GM12878 (cell line): ENCODE measurements around the gene MTHFS. TPM values are rescaled to one million over a fixed set of nuclear protein-coding genes. Genes with fewer than 3 reads are reported as not detected.

Experiments used
- ATAC-seq: fragments of 200-7000 bp; cut with Tn5 transposase; 3 replicates; pipeline ENCODE4 v1.9.1; 2020; ENCODE audit warnings: mild to moderate bottlenecking, moderate library complexity
- BruUV-seq: library from RNA; stranded (reverse); fragments of 400-500 nt; replicated peaks from 2 replicates; lab custom pipeline; 2021; lab: Mats Ljungman, UMichigan
- CTCF ChIA-PET: fragments of 300-600 bp; sonication (Branson Sonifier 250); formaldehyde crosslinking; extraction: SDS; loops from one replicate; lab custom pipeline; 2021; ENCODE audit warnings: inconsistent platforms; lab: Yijun Ruan, JAX
- POLR2A ChIA-PET: fragments of 350-600 bp; formaldehyde crosslinking; extraction: SDS; loops from one replicate; lab custom pipeline; 2021; ENCODE audit warnings: inconsistent platforms; lab: Charles Lee
- RAD21 ChIA-PET: fragments of 300-600 bp; sonication (Branson Sonifier 250); formaldehyde crosslinking; loops from one replicate; lab custom pipeline; 2023; ENCODE audit warnings: antibody characterized with exemption; ENCODE audit not compliant: unreplicated experiment; lab: Charles Lee
- SMC1A ChIA-PET: fragments of 300-600 bp; sonication (Branson Sonifier 250); formaldehyde crosslinking; loops from one replicate; lab custom pipeline; 2023; ENCODE audit not compliant: unreplicated experiment, uncharacterized antibody; lab: Charles Lee
- DNase-seq: peaks from one replicate; pipeline ENCODE4 v3.0.0-alpha.2; 2011; ENCODE audit warnings: low read depth, low spot score
- FAIRE-seq: peaks from 3 replicates; lab custom pipeline; 2011; peaks lifted over from hg19 to GRCh38; lab: Jason Lieb, UNC
- H2AFZ ChIP-seq: 2 replicates; pipeline ENCODE4 v1.6.0; 2011; ENCODE audit warnings: low read depth, low read length, control low read depth; ENCODE audit not compliant: control insufficient read depth
- H3K27ac ChIP-seq: 2 replicates; pipeline ENCODE4 v1.5.1; 2011; ENCODE audit warnings: control low read depth; ENCODE audit not compliant: control insufficient read depth, insufficient read depth
- H3K27me3 ChIP-seq, 2 experiments: replicated peaks in 1 of 2; 2 replicates each; pipeline versions ENCODE4 v1.6.0 to v1.6.1; 2011; ENCODE audit warnings: low read length in 1 of 2; ENCODE audit not compliant: control insufficient read depth in 2 of 2, insufficient read depth in 2 of 2
- H3K36me3 ChIP-seq, 2 experiments: 2 replicates each; pipeline ENCODE4 v1.5.1; 2011; ENCODE audit warnings: low read length in 1 of 2; ENCODE audit not compliant: control insufficient read depth in 2 of 2, insufficient read depth in 2 of 2
- H3K4me1 ChIP-seq: 2 replicates; pipeline ENCODE4 v1.6.1; 2011; ENCODE audit warnings: mild to moderate bottlenecking, low read length, moderate library complexity, mixed read lengths; ENCODE audit not compliant: control insufficient read depth, insufficient read depth
- H3K4me2 ChIP-seq: 2 replicates; pipeline ENCODE4 v1.6.0; 2011; ENCODE audit warnings: control low read depth; ENCODE audit not compliant: control insufficient read depth, insufficient read depth
- H3K4me3 ChIP-seq: fragments of 200-600 bp; sonication (generic); 2 replicates; pipeline ENCODE4 v1.5.1; 2016
- H3K79me2 ChIP-seq: 2 replicates; pipeline ENCODE4 v1.6.0; 2011; ENCODE audit warnings: low read length; ENCODE audit not compliant: control insufficient read depth, insufficient read depth
- H3K9ac ChIP-seq: 2 replicates; pipeline ENCODE4 v1.8.0; 2011; ENCODE audit warnings: low read length, control low read depth, mixed read lengths; ENCODE audit not compliant: control insufficient read depth, insufficient read depth
- H3K9me3 ChIP-seq: replicated peaks from 3 replicates; pipeline ENCODE4 v1.5.1; 2011; ENCODE audit warnings: mild to moderate bottlenecking, low read length; ENCODE audit not compliant: control insufficient read depth, insufficient read depth
- H4K20me1 ChIP-seq: 2 replicates; pipeline ENCODE4 v1.6.0; 2011; ENCODE audit not compliant: control insufficient read depth, insufficient read depth
- HSF1 ChIP-seq: fragments of 150-350 bp; IDR thresholded peaks from 2 replicates; pipeline ENCODE4 v1.6.1; 2014; ENCODE audit warnings: mild to moderate bottlenecking, low read depth, low read length
- IRF5 ChIP-seq: fragments of 450-650 bp; IDR thresholded peaks from 2 replicates; pipeline ENCODE4 v1.6.1; 2017; ENCODE audit warnings: borderline replicate concordance
- MYB ChIP-seq: fragments of 150-350 bp; IDR thresholded peaks from 2 replicates; pipeline ENCODE4 v1.6.1; 2014; ENCODE audit warnings: mild to moderate bottlenecking, low read depth, low read length, borderline replicate concordance
- RBBP5 ChIP-seq: fragments of 200-600 bp; sonication (generic); conservative IDR thresholded peaks from 2 replicates; pipeline ENCODE4 v1.6.1; 2016
- SIX5 ChIP-seq: IDR thresholded peaks from 2 replicates; pipeline ENCODE4 v1.6.1; 2011; ENCODE audit warnings: mild to moderate bottlenecking, low read depth, low read length, moderate library complexity; ENCODE audit not compliant: severe bottlenecking
- YY1 ChIP-seq: IDR thresholded peaks from 2 replicates; pipeline ENCODE4 v1.6.1; 2011; ENCODE audit warnings: low read depth, mild to moderate bottlenecking, low read length
- WGBS: methylation state at CpG from one replicate; pipeline ENCODE4 v1.1.6; 2016; ENCODE audit warnings: low lambda C conversion rate; ENCODE audit not compliant: insufficient replicate concordance, insufficient coverage; ENCODE audit errors: missing lambda C conversion rate; 5-methylcytosine and 5-hydroxymethylcytosine counted together
- in situ Hi-C: fragments of 300-500 bp; cut with MboI; formaldehyde crosslinking; loops from 9 replicates; pipeline ENCODE4 v1.14.3; 2018; ENCODE audit warnings: mixed read lengths
- intact Hi-C: fragments of 100-400 bp; cut with micrococcal nuclease; formaldehyde crosslinking; loops from one replicate; pipeline ENCODE4 v1.14.2; 2022; ENCODE audit not compliant: unreplicated experiment
- polyA plus RNA-seq, 11 experiments: library from polyadenylated mRNA; depleted of rRNA in 4 of 11; unstranded in 6 of 11; stranded (reverse) in 5 of 11; fragments of >200 nt; fragmentation: Nextera tagmentation in 4 of 11; fragmentation: Illumina TruSeq in 1 of 11; extraction: Ambion mirVana in 4 of 11; extraction: Trizol in 1 of 11; gene quantifications; 1 replicate in 1 of 11; 2 replicates in 10 of 11; pipeline versions ENCODE4 v1.2.1 to v1.2.3, GENCODE V29; 2011 to 2016; ENCODE audit warnings: inconsistent platforms in 2 of 11, missing spikeins in 2 of 11, low read depth in 1 of 11
- total RNA-seq, 4 experiments: library from RNA; depleted of rRNA in 3 of 4; stranded (reverse); fragments of >200 nt in 3 of 4; fragmentation: Illumina TruSeq in 1 of 4; extraction: Trizol in 1 of 4; gene quantifications; 2 replicates each; pipeline versions ENCODE4 v1.2.1 to v1.2.3, GENCODE V29; 2013 to 2021

MTHFS gene
- total and polyA plus RNA-seq, 10 of the 15 experiments (the other 5 are each of a cell fraction or from before 2014, with no cell fraction given), result 14.0 to 81.9 (median 31.8) TPM

GRCh38 chr15:79887054-79887930, 9.5 kb downstream of the MTHFS start (continued):
- no peak for TF ChIP-seq HSF1
- TF ChIP-seq IRF5, result no peak
- no peak for TF ChIP-seq RBBP5

GRCh38 chr15:79886124-79886523, 10.7 kb downstream of the MTHFS start:
- no peak overlapping the region for H3K27ac ChIP-seq
- no peak overlapping the region for H3K4me3 ChIP-seq
- CTCF ChIA-PET, result interaction anchor here (0.9 to 2.0 kb wide), 5 partner anchors 10 to 505 kb away, joined by 3 to 10 read pairs (median 4); no protein-coding TSS in a partner anchor
- intact Hi-C loops (no loop called here), in situ Hi-C loops (no loop called here)
- H3K4me1 ChIP-seq, result peaks cover 5% of the 10 kb centered on the region
- FAIRE-seq (no peak), ATAC-seq (no peak), DNase-seq (no peak)
- SMC1A ChIA-PET, result interaction anchor here (0.7 to 1.5 kb wide), 3 partner anchors 11 to 286 kb away, joined by 3 to 4 read pairs (median 4); no protein-coding TSS in a partner anchor
- BruUV-seq, result no TSS peak
- peaks cover 0 to 25% of the 10 kb centered on the region in 2 experiments; a peak in 2 of 4 replicates for H3K36me3 ChIP-seq
- no peak overlapping the region for H3K4me2 ChIP-seq
- H3K9ac ChIP-seq, result no peak overlapping the region
- POLR2A ChIA-PET, result interaction anchor here (1.1 to 1.6 kb wide), 2 partner anchors 11 to 106 kb away, joined by 3 to 4 read pairs; partner anchors contain the start of gene MTHFS
- no peaks in the 10 kb centered on the region for H4K20me1 ChIP-seq
- H3K79me2 ChIP-seq, result peaks cover 4% of the 10 kb centered on the region; the same call in 1 of the 2 replicates
- 88% methylated on average over 3 of the region's 3 CpGs for WGBS
- no peaks in the 10 kb centered on the region for H3K27me3 ChIP-seq
- RAD21 ChIA-PET, result no interaction called here
- H3K9me3 ChIP-seq, result no peaks in the 10 kb centered on the region
- no peak for TF ChIP-seq MYB
- TF ChIP-seq YY1, result no peak
- no peak for TF ChIP-seq SIX5
- H2AFZ ChIP-seq, result no peak overlapping the region
